Measurements from ENCODE around the gene CXCL3.

CXCL3 gene

DNA sequence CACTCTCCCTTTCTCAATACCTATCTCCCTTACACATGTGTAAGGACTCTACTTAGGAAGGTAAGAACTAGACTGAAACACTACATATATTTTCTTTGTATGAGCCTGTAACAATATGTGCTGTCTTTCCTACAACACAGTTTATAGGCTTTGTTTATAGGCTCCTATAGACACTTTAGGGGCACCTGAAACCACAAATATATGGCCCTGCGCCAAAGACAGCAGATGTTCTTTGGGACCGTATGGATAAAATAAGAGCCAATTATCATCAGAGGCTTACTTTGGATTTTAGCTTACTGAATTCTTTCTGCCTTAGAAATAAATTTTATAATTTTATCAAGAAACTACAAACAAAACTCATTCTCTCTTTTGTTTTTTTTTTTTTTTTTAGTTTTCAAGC, 16.6 kb upstream of the CXCL3 start:
- DNase-seq = no peak

DNA sequence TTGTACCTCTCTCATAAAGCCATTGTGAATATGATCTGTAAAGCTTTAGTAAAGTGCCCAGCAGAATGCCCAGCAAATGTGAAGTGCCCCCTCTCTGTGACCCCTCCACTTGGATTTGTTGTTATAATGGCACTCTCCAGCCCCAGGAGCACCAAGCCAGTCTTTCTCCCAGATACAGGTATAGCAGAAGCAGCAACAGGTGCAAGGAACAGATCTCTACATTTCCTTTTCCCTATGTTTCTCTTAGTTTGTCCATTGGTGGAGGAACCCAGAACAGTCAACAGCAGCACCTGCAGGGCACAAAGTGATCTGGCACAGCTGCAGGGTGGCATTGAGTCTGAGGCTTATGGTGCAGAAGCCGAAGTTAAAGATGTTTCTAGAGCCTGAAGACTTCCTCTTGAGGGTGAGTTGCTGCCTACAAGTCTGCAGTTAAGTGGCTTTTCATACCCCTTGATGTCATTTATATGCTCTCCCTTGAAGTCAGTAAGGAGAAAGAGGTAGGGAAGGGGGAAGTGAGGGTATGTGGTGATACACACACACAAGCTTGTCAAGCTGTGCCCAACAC, 16.1 kb upstream of the CXCL3 start:
- no peak for DNase-seq

GRCh38 chr4:74047152-74047551, 8.7 kb upstream of the CXCL3 start:
- no peak for DNase-seq

- DNase-seq = no peak
Measured at GRCh38 chr4:74045772-74046171, 7.3 kb upstream of the CXCL3 start.

DNA sequence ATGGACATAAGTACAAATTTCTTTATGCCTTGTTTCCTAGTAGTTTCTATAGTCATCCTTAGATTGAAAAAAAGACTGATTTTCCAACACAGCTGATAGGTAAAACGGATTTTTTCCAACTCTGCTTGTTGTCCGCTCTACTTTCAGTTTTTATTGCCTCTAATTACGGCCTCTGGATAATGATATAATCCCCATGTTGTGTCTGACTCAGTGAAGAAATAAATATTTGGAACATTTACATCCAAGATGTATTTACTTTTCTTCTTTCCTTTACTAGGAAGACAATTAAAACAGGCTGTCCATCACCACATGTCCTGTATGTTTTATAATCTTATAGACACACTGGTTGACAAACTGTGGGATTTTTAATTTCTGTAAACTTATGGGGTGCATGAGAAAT, 6.8 kb upstream of the CXCL3 start:
- DNase-seq = no peak

- no peak for DNase-seq
Measured at GRCh38 chr4:74044677-74045076, 6.2 kb upstream of the CXCL3 start.

GRCh38 chr4:74042681-74043080, 4.2 kb upstream of the CXCL3 start:
- DNase-seq = no peak

GRCh38 chr4:74041418-74041817, 2.9 kb upstream of the CXCL3 start:
- no peak for DNase-seq

DNA sequence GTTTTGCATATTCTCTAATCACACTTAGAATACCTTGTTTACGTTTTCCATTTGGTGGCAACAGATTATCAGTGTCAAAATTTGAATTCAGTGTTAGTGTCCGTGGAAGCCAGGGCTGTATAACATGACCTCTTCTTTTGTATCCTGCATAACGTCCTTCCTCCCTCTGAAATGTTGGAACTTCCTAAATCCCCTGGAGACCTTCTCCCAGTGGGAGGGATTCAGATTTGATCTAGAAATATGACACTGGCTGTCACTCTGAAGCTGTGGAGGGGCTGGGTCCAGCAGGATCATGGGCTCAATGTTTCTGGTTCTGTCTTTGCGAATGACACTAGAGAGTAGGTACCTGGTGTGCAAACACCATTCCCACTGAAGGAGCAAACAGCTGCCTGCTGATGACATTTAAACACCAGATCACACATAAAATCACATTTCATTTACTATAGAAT, 850 bp upstream of the CXCL3 start:
- DNase-seq = no peak

DNA sequence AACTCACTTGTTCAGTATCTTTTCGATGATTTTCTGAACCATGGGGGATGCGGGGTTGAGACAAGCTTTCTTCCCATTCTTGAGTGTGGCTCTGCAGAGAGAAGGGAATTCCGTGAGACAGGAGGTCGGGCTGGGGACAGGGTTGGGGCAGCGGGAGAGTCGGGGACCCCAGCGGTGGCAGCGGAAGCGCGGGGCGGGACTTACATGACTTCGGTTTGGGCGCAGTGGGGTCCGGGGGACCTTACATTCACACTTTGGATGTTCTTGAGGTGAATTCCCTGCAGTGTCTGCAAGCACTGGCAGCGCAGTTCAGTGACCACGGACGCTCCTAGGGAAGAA, 434 bp downstream of the CXCL3 start:
- no peak for DNase-seq

GRCh38 chr4:74037076-74037955, 1.2 kb downstream of the CXCL3 start:
- DNase-seq = no peak

DNA sequence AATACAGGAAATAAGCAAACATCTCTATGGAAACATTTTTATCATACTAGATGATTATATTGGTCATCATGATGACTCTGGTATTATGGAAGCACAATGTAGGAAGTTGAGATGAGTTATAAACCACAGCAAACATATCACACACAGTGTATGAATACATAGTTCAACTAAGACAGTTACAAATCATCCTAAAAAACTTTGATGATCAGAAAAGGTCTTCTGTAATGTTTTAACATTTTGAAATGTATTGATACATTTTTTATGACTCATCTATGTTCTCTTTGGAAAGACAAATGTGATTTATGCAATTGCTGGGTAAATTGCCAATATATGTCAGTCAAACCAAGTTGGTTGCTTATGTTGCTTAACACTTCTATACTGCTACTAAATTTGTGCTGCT, 4.8 kb downstream of the CXCL3 start:
- no peak for DNase-seq

DNA sequence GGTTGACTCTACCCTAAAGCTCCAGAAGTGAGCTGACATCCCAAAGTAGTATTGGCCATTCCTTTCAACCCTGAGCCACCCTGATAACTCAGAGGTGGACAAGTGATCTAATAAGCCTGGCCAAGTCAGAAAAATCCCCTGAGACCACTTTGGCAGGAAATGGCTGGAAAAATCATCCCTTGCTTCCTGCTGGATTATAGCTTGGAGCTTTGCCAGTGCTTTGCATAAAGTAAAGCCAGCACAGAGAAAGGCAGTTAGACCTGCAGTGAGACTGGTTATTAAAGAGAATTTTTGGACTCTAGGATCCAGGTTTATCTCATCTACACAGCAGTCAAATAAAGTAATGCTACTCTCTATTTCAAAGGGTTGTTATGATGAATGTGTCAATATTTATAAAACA, 6.4 kb downstream of the CXCL3 start:
- DNase-seq = no peak

DNA sequence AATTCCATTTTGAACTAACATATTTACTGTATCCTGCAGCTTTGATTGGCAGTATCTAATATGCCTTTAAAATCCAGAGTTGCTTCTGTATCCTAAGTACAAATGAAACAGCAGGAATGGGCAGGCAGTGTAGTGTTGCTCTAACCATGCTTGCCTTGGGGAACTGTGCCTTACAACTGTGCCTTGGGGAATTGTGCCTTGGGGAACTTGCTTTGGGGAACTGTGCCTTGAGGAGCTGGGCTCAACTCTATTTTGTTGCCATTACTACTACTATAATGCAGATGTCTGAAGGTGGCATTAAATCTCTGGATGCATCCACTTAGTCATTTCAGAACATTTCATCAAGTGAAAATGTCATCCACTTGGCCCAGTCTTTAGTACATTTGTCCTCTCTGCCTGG, 6.9 kb downstream of the CXCL3 start:
- no peak for DNase-seq

- DNase-seq = no peak
Measured at GRCh38 chr4:74030285-74030684, 8.2 kb downstream of the CXCL3 start.

- DNase-seq = no peak
Measured at GRCh38 chr4:74028504-74028903, 10.0 kb downstream of the CXCL3 start.

DNA sequence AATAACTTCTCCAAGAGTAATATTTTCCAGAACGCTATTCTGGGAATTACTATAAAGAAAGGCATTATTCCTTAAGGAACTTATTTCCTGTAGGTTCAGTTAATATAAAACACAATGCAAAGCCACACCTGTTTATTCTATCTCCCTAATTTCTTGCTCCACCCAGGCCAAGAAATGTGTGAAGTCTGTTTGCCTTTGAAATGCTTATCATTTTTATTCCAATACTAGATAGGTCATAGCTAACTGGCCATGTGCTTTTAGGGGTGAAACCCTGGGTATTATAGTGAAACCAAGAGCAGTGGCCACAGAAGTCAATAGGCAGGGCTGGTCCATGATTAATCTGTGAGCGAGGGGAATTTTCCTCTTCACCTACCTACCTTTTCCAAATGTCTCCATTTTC, 14.8 kb downstream of the CXCL3 start:
- DNase-seq = no peak

DNA sequence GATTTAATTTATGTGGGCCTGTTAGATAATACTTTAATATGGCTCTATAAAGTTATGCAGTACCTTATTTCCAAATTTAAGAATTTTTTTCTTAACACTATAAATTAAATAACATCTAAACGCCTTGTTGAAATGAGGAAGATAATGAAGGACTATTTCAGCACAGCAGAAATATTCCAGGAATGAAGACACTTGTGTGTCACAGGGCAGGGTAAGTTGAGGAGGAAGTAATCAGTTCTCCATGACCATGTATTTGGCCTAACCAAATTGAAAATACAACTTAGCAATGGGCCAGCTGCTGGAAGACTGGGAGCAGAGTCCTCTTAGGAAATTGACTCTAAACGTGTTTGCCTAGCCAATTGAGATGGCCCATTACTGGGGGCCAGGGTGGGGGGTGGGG, 16.9 kb downstream of the CXCL3 start:
- no peak for DNase-seq

GRCh38 chr4:74018771-74019170, 19.7 kb downstream of the CXCL3 start:
- DNase-seq = no peak

GRCh38 chr4:74018116-74018515, 20.4 kb downstream of the CXCL3 start:
- no peak for DNase-seq

DNA sequence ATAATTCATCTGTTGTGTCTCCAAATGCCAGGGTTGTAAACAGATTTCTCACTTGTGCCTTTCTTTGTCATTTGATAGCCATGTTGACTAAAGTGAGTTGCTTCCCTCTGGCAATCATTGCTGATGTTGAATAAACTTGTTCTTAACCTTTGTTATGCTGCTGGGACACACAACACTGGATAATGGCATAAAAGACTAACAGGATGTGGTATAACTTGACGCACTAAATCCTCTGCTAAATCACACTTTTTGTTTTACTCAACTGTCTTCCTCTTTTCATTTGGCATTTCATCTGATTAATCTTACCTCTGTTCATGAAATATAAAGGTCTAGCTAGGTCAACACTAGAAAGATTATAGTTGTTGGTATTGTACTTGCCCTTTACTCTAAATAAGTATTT, 22.4 kb downstream of the CXCL3 start:
- no peak for DNase-seq

- DNase-seq = no peak
Measured at GRCh38 chr4:74015126-74015780, 23.2 kb downstream of the CXCL3 start.

DNA sequence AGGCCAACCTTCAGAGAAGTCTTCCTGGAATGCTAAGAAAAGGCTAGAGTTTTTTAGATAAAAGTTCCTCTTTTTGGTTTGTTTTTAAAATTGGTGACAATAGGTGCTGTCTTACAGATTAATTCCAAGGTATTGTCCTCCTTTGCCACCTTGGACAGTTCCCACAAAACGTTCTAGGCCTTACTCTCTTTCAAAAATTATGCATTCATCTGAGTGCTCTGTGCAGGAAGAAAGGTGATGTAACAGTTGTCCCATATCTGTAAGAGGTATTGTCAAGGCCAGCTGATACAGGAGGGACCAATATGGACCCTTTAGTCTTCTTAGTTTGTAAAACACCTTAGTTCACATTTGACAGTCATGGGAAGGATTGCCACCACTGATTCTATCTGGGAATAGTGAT, 24.2 kb downstream of the CXCL3 start:
- DNase-seq = no peak

- DNase-seq = no peak
Measured at GRCh38 chr4:74013264-74013663, 25.2 kb downstream of the CXCL3 start.
